Hepatocyte (in vitro differentiated cells): ENCODE measurements around the gene NDRG2. TPM values are rescaled to one million over a fixed set of nuclear protein-coding genes. Genes with fewer than 3 reads are reported as not detected.

Experiments
- DNase-seq: peaks from one replicate; pipeline ENCODE4 v3.0.0-alpha.2; 2016; ENCODE audit warnings: low spot score
- H2AFZ ChIP-seq: fragments of 200-600 bp; sonication (generic); 2 replicates; pipeline ENCODE4 v1.6.0; 2016; ENCODE audit warnings: antibody characterized with exemption, mild to moderate bottlenecking
- H3K27ac ChIP-seq: fragments of 200-600 bp; sonication (generic); 2 replicates; pipeline ENCODE4 v1.5.1; 2016; ENCODE audit warnings: mild to moderate bottlenecking
- H3K27me3 ChIP-seq: fragments of 200-600 bp; sonication (generic); 2 replicates; pipeline ENCODE4 v1.6.1; 2016
- H3K36me3 ChIP-seq: fragments of 200-600 bp; sonication (generic); replicated peaks from 2 replicates; pipeline ENCODE4 v1.5.1; 2016; ENCODE audit warnings: low read depth; ENCODE audit not compliant: insufficient read depth
- H3K4me1 ChIP-seq: fragments of 200-600 bp; sonication (generic); 2 replicates; pipeline ENCODE4 v1.5.1; 2016; ENCODE audit warnings: mild to moderate bottlenecking, moderate library complexity; ENCODE audit not compliant: insufficient read depth
- H3K4me2 ChIP-seq: fragments of 200-600 bp; sonication (generic); 2 replicates; pipeline ENCODE4 v1.6.0; 2016
- H3K4me3 ChIP-seq: fragments of 200-600 bp; sonication (generic); 2 replicates; pipeline ENCODE4 v1.5.1; 2016; ENCODE audit warnings: mild to moderate bottlenecking
- H3K79me2 ChIP-seq: fragments of 200-600 bp; sonication (generic); 2 replicates; pipeline ENCODE4 v1.6.0; 2017; ENCODE audit warnings: mild to moderate bottlenecking
- H3K9me2 ChIP-seq: fragments of 200-600 bp; sonication (generic); replicated peaks from 2 replicates; pipeline ENCODE4 v1.6.0; 2017; ENCODE audit warnings: mild to moderate bottlenecking; ENCODE audit not compliant: insufficient read depth
- H3K9me3 ChIP-seq: fragments of 200-600 bp; sonication (generic); 2 replicates; pipeline ENCODE4 v1.5.1; 2016; ENCODE audit warnings: low read depth, mild to moderate bottlenecking
- H4K20me1 ChIP-seq: fragments of 200-600 bp; sonication (generic); 2 replicates; pipeline ENCODE4 v1.6.0; 2016; ENCODE audit warnings: mild to moderate bottlenecking; ENCODE audit not compliant: insufficient read depth, poor library complexity, severe bottlenecking
- EZH2 ChIP-seq: fragments of 200-600 bp; sonication (generic); IDR thresholded peaks from 2 replicates; pipeline ENCODE4 v1.6.1; 2016; ENCODE audit warnings: antibody characterized with exemption, mild to moderate bottlenecking, borderline replicate concordance
- EZH2phosphoT487 ChIP-seq: fragments of 200-600 bp; sonication (generic); IDR thresholded peaks from one replicate; pipeline ENCODE4 v1.6.1; 2018; ENCODE audit warnings: antibody characterized with exemption, mild to moderate bottlenecking, low read depth, moderate library complexity; ENCODE audit not compliant: unreplicated experiment, severe bottlenecking
- WGBS: methylation state at CpG from one replicate; pipeline ENCODE4 v1.1.6; 2016; ENCODE audit warnings: low lambda C conversion rate; ENCODE audit errors: missing lambda C conversion rate; 5-methylcytosine and 5-hydroxymethylcytosine counted together
- polyA plus RNA-seq: library from polyadenylated mRNA; unstranded; fragments of >200 nt; fragmentation: Nextera tagmentation; extraction: Ambion mirVana; gene quantifications from 2 replicates; pipeline ENCODE4 v1.2.1, GENCODE V29; 2016
- total RNA-seq: library from RNA; depleted of rRNA; stranded (reverse); fragments of >200 nt; gene quantifications from 2 replicates; pipeline ENCODE4 v1.2.3, GENCODE V29; 2014
- TF ChIP-seq, protein P1 (sequence below): fragments of 200-600 bp; sonication (generic); IDR thresholded peaks from 2 replicates; pipeline ENCODE4 v1.5.1; 2016; ENCODE audit warnings: antibody characterized with exemption, mild to moderate bottlenecking; ENCODE audit not compliant: poor library complexity

NDRG2 gene
- total and polyA plus RNA-seq, 2 experiments from 2014 or later: 92.0 to 108 TPM

DNA sequence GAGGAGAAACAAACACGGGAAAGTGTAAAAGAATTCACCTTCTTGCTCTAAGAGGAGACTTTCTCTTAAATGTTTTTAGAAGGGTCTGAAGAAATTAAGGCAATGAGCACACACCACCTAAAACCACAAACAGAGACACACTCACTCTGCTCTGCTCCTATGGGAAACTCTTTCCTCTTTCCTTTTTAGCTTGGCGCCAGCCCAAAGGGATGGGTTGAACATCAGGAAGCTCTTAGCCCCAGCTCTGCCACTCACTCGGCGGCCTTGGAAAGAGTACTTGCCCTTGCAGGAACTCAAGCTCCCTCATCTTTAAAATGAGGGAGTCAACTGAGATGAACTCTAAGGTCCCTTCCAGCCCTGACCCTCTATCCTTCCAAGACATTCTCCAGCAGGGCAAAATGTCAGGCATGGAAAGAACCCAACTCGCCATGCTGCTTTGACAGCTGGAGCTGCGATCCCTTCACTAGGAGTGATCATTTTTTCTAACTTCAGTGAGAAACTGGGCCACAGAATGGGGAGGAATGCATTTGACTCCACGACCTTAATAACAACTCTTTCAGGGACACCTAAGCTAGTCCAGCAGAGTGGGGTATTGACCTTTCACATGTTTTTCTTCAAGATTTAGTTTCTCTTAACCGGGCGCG lies 31.8 kb upstream of the NDRG2 start:
- Histone ChIP-seq H3K4me1 (peaks cover 12% of the 10 kb centered on the region), H3K79me2 (no peaks in the 10 kb centered on the region), H2AFZ (no peak overlapping the region), H3K4me2 (no peak overlapping the region), H3K9me3 (no peaks in the 10 kb centered on the region), H3K27ac (no peak overlapping the region), H3K36me3 (no peaks in the 10 kb centered on the region), H3K9me2 (no peaks in the 10 kb centered on the region), H3K4me3 (no peak overlapping the region), H4K20me1 (no peaks in the 10 kb centered on the region), H3K27me3 (no peaks in the 10 kb centered on the region)
- TF ChIP-seq EZH2phosphoT487 (no peak), EZH2 (no peak)
- TF ChIP-seq, protein P1, sequence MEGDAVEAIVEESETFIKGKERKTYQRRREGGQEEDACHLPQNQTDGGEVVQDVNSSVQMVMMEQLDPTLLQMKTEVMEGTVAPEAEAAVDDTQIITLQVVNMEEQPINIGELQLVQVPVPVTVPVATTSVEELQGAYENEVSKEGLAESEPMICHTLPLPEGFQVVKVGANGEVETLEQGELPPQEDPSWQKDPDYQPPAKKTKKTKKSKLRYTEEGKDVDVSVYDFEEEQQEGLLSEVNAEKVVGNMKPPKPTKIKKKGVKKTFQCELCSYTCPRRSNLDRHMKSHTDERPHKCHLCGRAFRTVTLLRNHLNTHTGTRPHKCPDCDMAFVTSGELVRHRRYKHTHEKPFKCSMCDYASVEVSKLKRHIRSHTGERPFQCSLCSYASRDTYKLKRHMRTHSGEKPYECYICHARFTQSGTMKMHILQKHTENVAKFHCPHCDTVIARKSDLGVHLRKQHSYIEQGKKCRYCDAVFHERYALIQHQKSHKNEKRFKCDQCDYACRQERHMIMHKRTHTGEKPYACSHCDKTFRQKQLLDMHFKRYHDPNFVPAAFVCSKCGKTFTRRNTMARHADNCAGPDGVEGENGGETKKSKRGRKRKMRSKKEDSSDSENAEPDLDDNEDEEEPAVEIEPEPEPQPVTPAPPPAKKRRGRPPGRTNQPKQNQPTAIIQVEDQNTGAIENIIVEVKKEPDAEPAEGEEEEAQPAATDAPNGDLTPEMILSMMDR: no peak
- no peak for DNase-seq
- WGBS: 93% methylated on average over 10 of the region's 10 CpGs

DNA sequence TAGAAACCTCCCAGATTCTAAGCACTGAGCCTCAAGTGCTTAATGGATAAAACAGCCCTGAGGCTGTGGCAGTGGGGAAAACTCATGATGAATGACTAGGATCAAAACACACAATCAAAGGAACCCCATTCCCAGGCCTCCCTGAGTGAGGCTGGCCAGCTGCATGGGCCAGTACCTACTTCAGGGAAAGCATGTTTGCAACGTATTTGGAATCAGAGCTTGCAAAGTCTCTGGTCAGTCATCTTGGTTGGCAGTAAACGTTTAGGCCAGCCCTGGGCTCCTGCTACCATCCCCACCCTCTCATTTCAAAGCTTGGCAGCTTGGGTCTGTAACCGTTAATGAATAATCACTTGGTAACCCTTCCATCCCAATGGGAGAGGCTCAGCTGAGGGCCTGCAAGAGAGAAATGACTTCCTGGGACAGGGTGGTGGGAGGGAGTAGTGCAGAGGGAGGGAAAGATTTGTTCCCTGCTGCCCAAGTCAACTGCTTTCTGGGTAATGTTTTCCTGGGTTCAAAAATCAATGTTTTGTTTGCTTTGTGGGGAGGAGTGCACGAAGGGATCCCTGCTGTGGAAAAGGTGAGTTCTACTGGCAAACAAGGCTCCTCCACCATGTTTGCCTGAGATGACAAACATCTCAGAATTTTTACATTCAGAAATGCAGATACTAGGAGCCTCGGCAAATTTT lies 30.7 kb upstream of the NDRG2 start:
- Histone ChIP-seq H4K20me1 (no peaks in the 10 kb centered on the region), H3K4me2 (peak overlapping the region; percentile 25), H3K9me2 (no peaks in the 10 kb centered on the region), H3K4me3 (no peak overlapping the region), H3K79me2 (no peaks in the 10 kb centered on the region), H3K4me1 (peaks cover 12% of the 10 kb centered on the region), H3K9me3 (no peaks in the 10 kb centered on the region), H3K27ac (peak overlapping the region; percentile 1), H2AFZ (no peak overlapping the region), H3K27me3 (no peaks in the 10 kb centered on the region), H3K36me3 (no peaks in the 10 kb centered on the region)
- WGBS: 41% methylated on average over 5 of the region's 5 CpGs
- no peak for TF ChIP-seq EZH2
- no peak for TF ChIP-seq EZH2phosphoT487
- TF ChIP-seq, protein P1: no peak
- DNase-seq: peak; percentile 27

DNA sequence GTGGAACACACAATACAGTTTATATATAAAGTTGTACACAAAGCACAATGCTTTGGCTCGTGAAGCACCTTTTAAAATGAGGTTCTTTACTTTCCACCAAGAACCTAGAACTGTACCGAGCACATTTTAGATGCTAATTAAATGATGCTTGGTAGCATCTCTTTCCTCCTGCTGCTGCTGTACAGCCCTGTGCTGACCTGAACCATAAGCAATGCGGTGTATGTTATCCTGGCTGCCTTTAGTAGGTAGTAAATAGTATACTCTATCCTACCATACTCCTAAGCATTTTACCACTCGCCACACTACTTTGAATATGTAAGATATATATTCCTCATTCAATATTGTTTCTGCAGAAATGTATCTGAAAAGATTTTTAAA lies 29.9 kb upstream of the NDRG2 start:
- H2AFZ ChIP-seq: no peak overlapping the region
- TF ChIP-seq EZH2: no peak
- TF ChIP-seq EZH2phosphoT487: no peak
- TF ChIP-seq, protein P1: no peak
- H3K27me3 ChIP-seq: no peaks in the 10 kb centered on the region
- no peaks in the 10 kb centered on the region for H4K20me1 ChIP-seq
- no peak for DNase-seq
- H3K9me2 ChIP-seq: no peaks in the 10 kb centered on the region
- no peaks in the 10 kb centered on the region for H3K36me3 ChIP-seq
- H3K4me1 ChIP-seq: peaks cover 7% of the 10 kb centered on the region
- peak overlapping the region; percentile 1 for H3K27ac ChIP-seq
- 85% methylated on average over 4 of the region's 4 CpGs for WGBS
- no peaks in the 10 kb centered on the region for H3K9me3 ChIP-seq
- H3K4me2 ChIP-seq: peak overlapping the region; percentile 7
- H3K4me3 ChIP-seq: no peak overlapping the region
- H3K79me2 ChIP-seq: no peaks in the 10 kb centered on the region
